SIG-M5 treated with dmso at 0.1 percent for 504 hours (cell line): Measurements from ENCODE around the gene CER1.
"Not testable (repeated sequence)": the region's sequence is repeated elsewhere in the genome, so short reads cannot be mapped to it uniquely, and the experiment has no call there.

Experiments used
- DNase-seq: peaks from one replicate; lab custom pipeline; 2025; ENCODE audit not compliant: unreplicated experiment; lab: John Stamatoyannopoulos, UW

Gene CER1

DNA sequence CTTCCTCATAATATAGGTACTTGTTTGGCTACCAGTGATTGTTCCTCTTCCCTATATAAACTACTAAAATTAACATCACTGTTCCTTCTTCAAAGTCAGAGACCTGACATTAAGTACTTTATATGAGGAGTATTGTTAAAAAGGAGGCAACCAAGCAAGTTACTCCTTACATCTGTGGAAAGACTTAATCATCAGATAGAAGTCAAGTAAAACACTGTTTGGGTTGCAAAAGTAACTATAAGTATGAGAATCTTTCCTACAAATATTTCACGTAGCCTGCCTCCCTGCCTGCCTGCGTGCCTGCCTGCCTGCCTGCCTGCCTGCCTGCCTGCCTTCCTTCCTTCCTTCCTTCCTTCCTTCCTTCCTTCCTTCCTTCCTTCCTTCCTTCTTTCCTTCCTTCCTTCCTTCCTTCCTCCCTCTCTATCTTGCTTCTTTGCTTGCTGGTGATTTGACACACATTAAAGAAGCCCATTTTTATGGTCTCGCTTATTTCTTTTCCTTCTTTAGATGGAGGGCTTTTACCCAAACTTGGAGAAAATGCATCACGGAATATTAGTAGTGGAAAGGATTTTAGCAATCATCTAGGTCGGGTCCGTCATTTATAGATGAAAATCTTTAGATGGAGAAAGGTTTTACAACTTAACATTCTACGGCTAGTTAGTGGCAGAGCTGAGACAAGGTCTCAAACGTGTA lies 3.2 kb downstream of the CER1 start:
- DNase-seq: no peak

DNA sequence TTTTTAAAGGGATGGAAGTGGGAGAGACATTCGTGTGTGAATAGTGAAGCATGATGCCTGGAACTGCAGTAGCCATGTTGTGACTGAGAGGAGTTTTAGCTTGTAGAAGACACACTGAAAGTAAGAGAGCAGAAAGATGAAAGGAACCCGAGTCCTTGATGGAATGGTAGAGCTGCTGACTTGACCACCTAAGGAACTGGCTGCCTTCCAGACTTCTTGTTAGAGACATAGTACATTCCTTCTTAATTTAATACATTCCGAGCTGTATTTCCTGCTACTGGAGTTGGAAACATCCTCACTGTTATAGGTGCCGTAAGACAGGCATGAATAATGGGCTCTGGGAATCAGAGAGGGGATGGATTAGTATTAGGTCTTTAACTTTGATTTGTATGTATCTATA lies 7.4 kb downstream of the CER1 start:
- DNase-seq: no peak

DNA sequence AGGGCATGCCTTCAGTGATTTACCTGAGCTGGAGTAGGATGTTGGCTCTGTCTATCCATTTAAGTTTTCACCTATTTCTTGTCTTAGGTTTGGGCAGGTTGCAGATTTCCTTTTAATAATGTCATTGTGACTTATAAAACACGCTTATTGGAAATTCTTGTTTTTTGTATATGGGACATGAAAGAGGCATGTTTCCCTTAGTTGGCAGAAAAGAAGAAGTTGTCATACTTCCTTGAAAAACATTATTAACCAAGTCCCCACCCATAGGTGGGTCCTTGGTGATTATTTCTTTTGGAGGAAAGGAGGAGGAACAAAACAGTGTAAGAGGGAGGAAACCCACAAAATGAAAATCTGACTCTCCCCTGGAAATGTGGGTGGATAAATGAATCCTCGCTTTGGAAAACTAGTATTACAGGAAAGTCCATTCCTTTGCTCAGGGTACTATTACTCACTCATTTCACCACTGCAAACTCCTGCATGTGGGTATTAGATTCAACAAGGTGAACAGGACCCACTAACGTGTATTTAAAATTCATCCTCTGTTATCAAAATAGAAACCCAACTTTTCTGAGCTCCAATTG lies 9.3 kb downstream of the CER1 start:
- no peak for DNase-seq

DNA sequence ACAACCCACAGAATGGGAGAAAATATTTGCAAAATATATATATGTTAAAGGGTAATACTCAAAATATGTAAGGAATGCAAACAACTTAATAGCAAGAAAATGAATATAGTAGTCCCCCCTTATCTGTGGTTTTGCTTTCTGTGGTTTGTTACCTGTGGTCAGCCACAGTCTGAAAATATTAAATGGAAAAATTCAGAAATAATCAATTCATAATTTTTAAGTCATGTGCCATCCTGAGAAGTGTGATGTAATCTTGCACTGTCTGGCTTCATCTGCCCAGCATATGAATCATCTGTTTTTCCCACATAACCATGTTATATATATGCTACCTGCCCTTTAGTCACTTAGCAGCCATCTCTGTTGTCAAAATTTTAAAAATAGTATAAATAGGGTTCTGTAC lies 11.7 kb downstream of the CER1 start:
- no peak for DNase-seq

DNA sequence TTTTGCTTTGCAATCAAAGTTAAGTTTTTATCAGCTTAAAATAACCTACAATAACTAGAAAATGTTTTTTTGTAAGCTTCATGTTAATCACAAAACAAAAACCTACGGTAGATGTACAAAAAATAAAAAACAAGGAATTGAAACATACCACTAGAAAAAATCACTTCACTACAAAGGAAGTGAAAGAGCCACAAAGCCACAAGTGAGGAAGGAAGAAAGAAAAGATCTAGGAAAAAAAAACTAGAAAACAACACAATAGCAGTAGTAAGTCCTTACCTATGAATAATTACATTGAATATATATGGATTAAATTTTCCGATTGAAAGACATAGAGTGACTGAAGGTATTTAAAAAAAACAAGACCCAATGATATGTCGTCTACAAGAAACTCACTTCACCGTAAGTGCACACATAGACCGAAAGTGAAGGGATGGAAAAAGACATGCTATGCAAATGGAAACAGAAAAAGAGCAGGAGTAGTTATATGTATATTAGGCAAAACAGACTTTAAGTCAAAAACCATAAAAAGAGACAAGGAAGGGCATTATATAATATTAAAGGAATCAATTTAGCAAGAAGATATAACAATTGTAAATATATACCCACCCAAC lies 15.9 kb downstream of the CER1 start:
- DNase-seq: no peak

DNA sequence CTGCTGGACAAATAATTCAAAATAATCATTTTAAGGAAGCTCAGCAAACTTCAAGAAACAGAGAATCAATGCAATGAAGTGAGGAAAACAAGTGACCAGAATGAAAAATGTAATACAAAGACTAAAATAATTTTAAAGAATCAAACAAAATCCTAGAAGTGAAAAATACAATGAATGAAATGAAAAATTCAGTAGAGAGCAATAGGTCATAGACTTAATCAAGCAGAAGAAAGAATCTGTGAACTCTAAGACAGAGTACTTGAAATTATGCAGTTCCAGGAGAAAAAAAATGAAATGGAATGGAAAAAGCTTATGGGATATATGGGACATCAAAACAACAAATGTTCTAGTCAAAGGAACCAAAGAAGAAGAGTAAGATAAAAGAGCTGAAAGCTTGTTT lies 17.5 kb downstream of the CER1 start:
- DNase-seq: no peak

DNA sequence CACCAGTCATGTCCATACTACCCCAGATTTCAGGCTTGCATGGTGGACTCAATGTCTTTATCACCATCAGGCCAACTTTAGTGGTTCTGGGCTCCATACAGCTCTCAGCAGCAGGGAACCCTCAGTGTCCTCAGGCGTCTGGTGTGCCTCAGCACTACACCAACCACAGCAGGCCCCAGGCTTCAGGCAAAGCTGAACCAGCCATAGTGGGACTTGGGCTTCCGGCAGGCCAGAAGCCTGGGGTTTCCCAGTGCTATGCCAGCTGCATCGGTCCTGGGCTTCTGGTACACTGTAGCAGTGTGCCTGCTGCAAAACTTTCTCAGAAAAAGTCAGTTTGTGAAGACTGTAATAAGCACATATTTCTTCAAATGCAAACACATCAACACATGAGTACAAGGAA lies 18.3 kb downstream of the CER1 start:
- no peak for DNase-seq

DNA sequence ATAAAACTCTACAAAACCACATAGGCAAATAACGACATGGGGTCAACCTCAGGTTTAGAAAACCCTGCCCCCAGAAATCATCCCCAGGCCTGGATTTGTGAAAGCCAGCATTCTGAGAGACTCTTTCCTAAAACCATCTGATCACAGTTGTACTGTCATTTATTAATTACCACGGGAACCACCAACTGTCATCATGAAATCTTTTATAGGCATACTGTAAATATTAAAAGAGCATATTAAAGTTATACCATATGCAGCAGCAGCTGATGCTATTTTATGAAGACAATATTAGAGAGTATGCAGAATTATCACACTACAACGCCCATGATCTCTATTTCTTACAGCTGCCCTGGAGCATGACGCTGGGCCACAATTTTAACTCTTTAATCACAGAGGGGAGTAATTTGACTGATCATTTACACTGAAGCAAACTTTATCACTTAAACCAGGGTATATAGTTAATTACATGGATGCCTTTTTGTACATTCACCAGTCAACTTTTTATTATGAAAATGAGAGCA lies 20.3 kb downstream of the CER1 start:
- DNase-seq: no peak

DNA sequence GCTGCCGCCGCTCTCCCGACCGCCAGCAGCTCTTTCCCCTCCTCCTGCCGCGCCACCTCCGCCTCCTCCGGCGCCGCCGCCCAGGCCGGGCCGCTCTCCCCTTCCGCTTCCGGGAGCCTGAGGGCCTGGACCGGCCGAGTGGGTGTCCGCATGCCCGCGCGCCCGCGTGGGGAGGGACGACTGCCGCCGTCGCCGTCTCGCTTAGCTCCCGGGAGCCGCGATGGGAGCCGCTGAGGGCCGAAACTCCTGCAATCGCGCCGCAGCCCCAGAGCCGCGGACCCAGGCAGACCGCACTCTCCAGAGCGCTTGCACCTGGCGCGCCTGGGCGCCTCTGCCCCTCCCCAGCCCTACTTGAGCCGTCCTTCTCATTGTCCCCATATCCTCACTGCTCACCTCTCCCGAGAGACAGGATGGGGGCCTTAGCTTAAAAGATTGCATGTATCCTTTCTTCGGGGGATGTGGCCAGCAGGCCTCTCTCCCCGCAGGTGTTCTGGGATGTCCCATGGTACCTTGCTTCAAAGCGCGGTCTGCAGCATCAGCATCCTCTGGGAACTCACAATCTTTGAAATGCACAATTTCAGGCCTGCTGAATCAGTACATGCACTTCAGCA lies 29.2 kb downstream of the CER1 start, which contains the start of gene ZDHHC21:
ZDHHC21 (minus strand) TSS at position 182 of the 611 bp plus-strand sequence. CDS start 19,092 bp downstream, outside the sequence.
- DNase-seq: no peak

DNA sequence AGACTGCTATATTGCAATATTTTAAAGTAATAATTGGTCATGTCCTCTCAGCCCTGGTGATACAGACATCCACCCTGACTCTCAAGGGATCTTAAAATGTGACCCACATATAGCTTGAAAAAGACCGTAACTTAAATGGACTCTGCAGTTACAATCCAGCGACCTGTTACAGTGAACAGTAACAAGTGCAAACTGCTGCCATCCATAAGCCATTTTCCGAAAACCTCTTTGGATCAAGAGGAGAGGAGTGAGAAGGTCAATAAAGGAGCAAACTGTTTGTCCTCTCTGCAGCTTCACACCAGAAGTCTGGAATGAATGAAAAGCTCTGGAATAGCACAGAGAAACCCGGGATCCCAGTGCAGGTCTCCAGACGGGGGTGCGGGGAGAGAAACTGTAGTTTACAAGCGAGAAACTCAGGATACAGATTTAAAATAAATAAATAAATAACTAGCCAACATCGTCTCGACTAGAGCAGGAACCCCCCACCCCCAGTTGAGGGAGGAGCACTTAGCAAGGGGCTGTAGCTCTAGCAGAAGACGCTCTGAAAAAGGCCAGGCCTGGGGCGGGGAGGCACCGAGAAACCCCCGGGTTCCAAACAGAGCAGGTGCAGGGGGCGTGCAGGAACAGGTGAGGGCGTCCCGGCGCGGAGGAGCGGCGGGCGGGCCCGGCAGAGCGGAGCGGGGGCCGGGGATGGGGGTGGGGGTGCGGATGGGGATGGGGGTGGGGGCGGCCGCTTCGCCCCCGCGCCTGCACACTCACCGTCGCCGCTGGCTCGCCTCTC lies 29.9 kb downstream of the CER1 start:
- no peak for DNase-seq

DNA sequence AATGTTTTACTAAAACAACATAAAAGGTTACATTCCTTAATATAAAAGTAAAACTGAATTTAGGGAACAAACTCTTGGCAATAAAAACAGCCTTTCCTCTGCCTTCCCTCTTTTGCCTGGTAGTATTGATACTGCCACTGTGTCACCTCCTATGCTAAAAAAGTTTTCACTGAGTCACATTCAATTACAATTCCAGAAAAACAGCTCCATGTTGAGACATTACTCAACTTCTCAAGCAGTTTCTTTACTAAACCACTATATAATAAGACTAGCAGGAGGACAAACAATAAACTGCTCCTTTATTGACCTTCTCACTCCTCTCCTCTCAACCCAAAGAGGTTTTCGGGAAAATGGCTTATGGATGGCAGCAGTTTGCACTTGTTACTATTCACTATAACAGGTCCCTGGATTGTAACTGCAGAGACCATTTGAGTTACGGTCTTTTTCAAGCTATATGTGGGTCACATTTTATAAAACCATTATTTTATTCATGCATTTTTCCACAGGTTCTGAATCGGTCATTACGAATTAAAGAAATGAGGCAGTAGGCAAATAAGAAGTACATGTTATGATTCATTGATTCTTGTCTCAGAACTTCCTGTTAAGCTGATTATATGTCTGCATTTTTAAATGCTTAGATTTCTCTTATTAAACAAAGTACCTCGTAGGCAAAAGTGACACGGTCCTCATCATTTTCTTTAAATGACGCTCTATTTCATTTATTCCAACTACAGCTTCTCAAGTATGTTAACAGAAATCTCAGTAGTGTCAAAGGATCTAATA lies 31.4 kb downstream of the CER1 start:
- no peak for DNase-seq

DNA sequence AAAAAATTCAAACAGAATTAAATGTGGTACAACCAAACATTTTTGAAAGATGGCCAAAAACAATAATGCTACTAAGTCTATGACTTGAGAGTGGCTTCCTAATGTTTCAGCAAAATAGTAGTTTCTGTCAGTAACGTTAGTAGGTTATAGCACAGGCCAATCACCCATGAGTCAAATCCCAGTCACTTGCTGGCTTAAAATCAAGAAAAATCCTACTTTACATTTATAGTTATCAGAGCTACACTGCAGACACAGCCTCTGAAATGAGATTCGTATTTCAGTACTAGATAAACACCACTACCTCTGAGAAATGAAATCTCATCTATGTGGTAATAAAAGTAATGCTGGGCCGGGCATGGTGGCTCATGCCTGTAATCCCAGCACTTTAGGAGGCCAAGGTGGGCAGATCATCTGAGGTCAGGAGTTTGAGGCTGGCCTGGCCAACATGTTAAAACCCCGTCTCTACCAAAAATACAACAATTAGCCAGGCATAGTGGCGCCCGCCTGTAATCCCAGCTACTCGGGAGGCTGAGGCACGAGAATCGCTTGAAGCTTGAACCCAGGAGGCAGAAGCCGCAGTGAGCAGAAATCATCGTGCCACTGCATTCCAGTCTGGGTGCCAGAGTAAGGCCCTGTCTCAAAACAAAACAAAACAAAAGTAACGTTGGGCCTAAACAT lies 35.4 kb downstream of the CER1 start:
- no peak for DNase-seq

DNA sequence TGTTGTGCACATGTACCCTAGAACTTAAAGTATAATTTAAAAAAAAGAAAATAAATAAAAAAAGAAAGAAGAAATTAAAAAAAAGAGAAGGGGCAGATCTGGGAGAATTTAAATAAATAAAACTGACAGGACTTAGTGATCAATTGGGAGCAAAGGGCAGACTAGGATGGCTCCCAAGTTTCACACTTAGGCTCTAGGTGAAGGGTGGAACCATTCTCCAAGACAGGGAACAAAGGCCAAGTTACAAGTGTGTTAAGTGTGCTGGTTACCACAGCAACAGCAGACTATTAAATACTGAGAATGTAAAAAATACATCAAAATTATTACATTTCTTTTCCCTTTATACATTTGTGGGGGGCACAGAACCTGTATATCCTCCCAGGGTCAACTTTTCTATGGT lies 36.4 kb downstream of the CER1 start:
- no peak for DNase-seq

DNA sequence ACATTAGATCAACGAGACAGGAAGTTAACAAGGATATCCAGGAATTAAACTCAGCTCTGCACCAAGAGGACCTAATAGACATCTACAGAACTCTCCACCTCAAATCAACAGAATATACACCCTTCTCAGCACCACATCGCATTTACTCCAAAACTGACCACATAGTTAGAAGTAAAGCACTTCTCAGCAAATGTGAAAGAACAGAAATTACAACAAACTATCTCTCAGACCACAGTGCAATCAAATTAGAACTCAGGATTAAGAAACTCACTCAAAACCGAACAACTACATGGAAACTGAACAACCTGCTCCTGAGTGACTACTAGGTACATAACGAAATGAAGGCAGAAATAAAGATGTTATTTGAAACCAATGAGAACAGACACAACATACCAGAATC lies 39.9 kb downstream of the CER1 start:
- not testable (repeated sequence) for DNase-seq

DNA sequence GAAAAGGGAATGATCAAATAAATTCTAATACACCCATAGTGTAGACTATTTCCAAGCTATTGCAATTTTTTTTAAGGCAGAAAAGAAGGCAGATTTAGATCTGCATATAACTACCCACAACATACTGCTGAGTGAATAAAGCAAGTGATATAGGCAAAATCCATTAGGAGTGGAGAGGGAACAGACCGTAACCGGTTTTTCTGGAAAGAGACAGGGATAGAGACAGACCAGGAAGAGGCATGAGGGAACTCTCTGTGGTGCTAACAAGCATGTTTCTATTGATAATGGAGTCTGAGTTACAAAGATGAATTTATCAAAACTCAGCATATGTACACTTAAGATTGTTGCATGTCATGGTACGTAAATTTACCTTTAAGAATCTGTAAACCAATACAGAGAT lies 43.8 kb downstream of the CER1 start:
- DNase-seq: no peak

DNA sequence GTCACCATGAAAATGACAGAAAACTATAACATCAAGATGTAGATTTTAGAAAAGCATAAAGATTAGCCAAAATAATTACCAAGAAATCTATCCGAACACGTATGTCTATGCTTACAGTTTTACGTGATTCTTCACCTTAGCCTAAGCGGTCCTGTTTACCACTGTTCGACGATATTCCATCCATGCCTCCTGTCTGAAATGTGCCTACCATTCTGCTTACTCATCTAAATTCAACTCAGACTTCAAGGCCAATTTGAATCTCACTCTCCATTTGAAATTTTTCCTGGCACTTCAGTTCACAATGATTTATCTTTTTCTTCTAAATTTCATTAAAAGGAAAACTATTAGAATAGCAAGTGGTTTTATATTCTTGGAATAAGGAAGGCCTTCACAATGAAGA lies 44.7 kb downstream of the CER1 start:
- no peak for DNase-seq

DNA sequence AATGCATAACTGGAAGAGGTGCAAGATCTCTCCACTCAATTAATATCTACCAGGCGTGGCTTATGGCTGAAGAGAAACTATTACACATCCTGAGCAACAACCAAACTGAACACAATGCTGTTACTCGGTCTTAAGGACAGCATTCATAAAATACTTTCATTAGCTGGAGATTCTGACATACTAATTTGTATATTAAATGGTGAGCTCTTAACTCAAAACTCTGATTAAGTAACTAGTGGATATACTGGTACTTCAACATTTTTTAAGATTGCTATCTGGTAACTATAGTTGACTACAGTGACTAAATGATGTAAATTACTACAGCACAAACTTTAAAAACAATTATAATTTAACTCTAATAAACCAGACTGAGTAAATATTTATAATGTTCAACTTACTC lies 45.1 kb downstream of the CER1 start:
- DNase-seq: no peak

DNA sequence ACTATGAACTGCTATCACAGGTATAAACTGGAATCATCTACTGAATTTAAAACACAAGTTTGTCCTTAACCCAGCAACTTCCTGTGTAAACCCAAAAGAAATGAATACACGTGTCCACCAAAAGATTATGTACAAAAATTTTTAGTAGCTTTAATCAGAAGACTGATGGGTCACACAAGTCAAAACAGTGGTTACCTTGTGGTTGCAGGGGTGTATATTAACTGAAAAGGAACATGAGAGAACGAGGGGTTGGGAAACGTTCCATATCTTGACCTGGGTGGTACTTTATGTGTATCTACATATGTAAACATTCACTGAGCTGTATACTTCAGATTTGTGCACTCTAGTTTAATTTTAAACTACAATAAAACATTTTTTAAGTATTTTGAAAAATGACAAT lies 47.9 kb downstream of the CER1 start:
- DNase-seq: no peak

DNA sequence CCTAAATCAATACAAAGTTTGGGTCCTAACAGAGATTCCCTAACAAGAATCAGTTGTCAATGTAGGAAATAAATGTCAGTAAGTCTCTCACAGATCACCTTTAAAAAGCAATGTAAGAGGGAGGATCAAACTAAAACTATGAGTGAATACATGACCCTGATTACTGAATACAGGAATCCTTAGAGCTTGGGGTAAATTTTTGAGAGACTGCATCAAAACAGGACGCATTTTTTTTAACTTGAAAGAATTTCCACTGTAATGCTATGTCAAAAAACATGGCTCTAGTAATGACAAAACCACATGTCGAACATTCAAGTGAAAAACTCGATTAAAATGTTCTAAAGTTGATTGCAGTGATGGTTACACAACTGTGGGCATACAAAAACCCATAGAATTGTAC lies 51.2 kb downstream of the CER1 start:
- no peak for DNase-seq

DNA sequence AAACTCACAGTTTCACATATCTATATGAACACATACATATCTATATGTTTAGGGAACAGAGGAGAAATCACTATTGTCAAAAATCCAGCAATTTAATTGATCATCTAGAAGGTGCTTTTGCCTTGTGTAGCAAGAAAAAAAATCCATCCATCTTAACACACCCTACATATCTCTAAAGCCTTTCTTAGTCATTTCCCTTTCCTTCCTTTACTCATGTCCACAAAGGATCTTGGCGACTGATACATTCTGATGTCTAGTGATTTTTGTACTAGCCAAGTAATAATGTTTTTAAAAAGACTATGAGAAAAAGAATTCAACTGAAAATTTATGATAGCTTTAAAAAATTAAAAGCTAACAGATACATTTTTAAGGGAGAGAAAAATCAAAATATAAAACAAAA lies 51.8 kb downstream of the CER1 start:
- no peak for DNase-seq
